ENCODE results near the gene ARL15. TPM values are rescaled to one million over a fixed set of nuclear protein-coding genes. Genes with fewer than 3 reads are reported as not detected.

The ARL15 gene
- polyA plus RNA-seq, 1 of the 3 experiments (the other 2 are of a cell fraction): 6.4 TPM

- TF ChIP-seq SIN3A (IDR thresholded peaks at IDR 0.05; ENCODE audit: borderline replicate concordance, low read depth, low read length) (no peak), TAF1 (IDR thresholded peaks at IDR 0.05; ENCODE audit: borderline replicate concordance, low read depth, low read length) (no peak), NRF1 (IDR thresholded peaks at IDR 0.05; ENCODE audit: low read depth, low read length) (no peak), RAD21 (IDR thresholded peaks at IDR 0.05; ENCODE audit: low read length) (no peak), REST (IDR thresholded peaks at IDR 0.05; ENCODE audit: low read depth, low read length) (peak; percentile 77; the same call in 1 of the 2 replicates), RFX5 (IDR thresholded peaks at IDR 0.05; ENCODE audit: low read length) (no peak), FOSL2 (IDR thresholded peaks at IDR 0.05; ENCODE audit: borderline replicate concordance, low read depth) (no peak), FOXJ3 (CRISPR knock-in tag; IDR thresholded peaks at IDR 0.05) (no peak)
- H3K9me3 ChIP-seq: no peaks in the 10 kb centered on the region
- H3K27ac ChIP-seq (ENCODE audit: low read depth in 2 of 2, low read length in 1 of 2): peak overlapping the region in 1 of 2 experiments; percentile 22; a peak in 1 of 4 replicates
- DNase-seq: no peak
- no peaks in the 10 kb centered on the region for H3K79me2 ChIP-seq (ENCODE audit: insufficient read depth)
- no peaks in the 10 kb centered on the region for H3K4me1 ChIP-seq (ENCODE audit: control insufficient read depth in 1 of 2, insufficient read depth in 2 of 2, low read depth in 1 of 2, low read length in 1 of 2)
- H3K4me2 ChIP-seq: 0 out of 2 replicates have a peak overlapping the region, but pooled peaks have one; percentile 8
- CTCF ChIA-PET: no interaction called here
- no peaks in the 10 kb centered on the region for H4K20me1 ChIP-seq (ENCODE audit: insufficient read depth)
- H2AFZ ChIP-seq (ENCODE audit: low read depth): no peak overlapping the region; the same call in 1 of the 2 replicates
- no peaks in the 10 kb centered on the region for H3K27me3 ChIP-seq (ENCODE audit: insufficient read depth)
- H3K36me3 ChIP-seq (replicated peaks in 1 of 2; ENCODE audit: control insufficient read depth in 1 of 2, insufficient read depth in 2 of 2, low read length in 1 of 2): no peaks in the 10 kb centered on the region
- POLR2A ChIA-PET: no interaction called here
- WGBS (ENCODE audit: low lambda C conversion rate): 76% methylated on average over 2 of the region's 2 CpGs
- no peak overlapping the region for H3K4me3 ChIP-seq (ENCODE audit: low read depth in 2 of 2, low read length in 1 of 2)
- peaks cover 10% of the 10 kb centered on the region for H3F3A ChIP-seq (replicated peaks; ENCODE audit: insufficient read depth)
- no peak overlapping the region for H3K9ac ChIP-seq
- no peaks in the 10 kb centered on the region for H3K9me2 ChIP-seq
These were observed 386.0 kb downstream of the ARL15 start for GRCh38 chr5:53924392-53924791.

GRCh38 chr5:53923961-53924360 lies 386.4 kb downstream of the ARL15 start:
- Histone ChIP-seq H3K4me1 (ENCODE audit: control insufficient read depth in 1 of 2, insufficient read depth in 2 of 2, low read depth in 1 of 2, low read length in 1 of 2) (no peaks in the 10 kb centered on the region), H3K4me2 (0 out of 2 replicates have a peak overlapping the region, but pooled peaks have one; percentile 8), H3K27me3 (ENCODE audit: insufficient read depth) (no peaks in the 10 kb centered on the region), H3F3A (replicated peaks; ENCODE audit: insufficient read depth) (peaks cover 10% of the 10 kb centered on the region), H3K27ac (ENCODE audit: low read depth in 2 of 2, low read length in 1 of 2) (peak overlapping the region in 1 of 2 experiments; percentile 22; a peak in 1 of 4 replicates), H2AFZ (ENCODE audit: low read depth) (no peak overlapping the region), H3K4me3 (ENCODE audit: low read depth in 2 of 2, low read length in 1 of 2) (no peak overlapping the region), H3K36me3 (replicated peaks in 1 of 2; ENCODE audit: control insufficient read depth in 1 of 2, insufficient read depth in 2 of 2, low read length in 1 of 2) (no peaks in the 10 kb centered on the region), H3K9me3 (no peaks in the 10 kb centered on the region), H3K79me2 (ENCODE audit: insufficient read depth) (no peaks in the 10 kb centered on the region), H4K20me1 (ENCODE audit: insufficient read depth) (no peaks in the 10 kb centered on the region), H3K9me2 (no peaks in the 10 kb centered on the region), H3K9ac (no peak overlapping the region)
- 77% methylated on average over 6 of the region's 6 CpGs for WGBS (ENCODE audit: low lambda C conversion rate)
- ChIA-PET CTCF (no interaction called here), POLR2A (no interaction called here)
- DNase-seq: no peak
- TF ChIP-seq JUND (IDR thresholded peaks at IDR 0.05) (no peak), RFX5 (IDR thresholded peaks at IDR 0.05; ENCODE audit: low read length) (no peak), EP300 (IDR thresholded peaks at IDR 0.05; ENCODE audit: borderline replicate concordance in 1 of 2, low read depth in 1 of 2, low read length in 1 of 2) (no peak), USF2 (IDR thresholded peaks at IDR 0.05; ENCODE audit: borderline replicate concordance, low read depth, low read length) (no peak), CTCF (IDR thresholded peaks at IDR 0.05) (no peak), RCOR1 (IDR thresholded peaks at IDR 0.05; ENCODE audit: low read length) (no peak), TCF12 (IDR thresholded peaks at IDR 0.05) (no peak), GABPA (IDR thresholded peaks at IDR 0.05; ENCODE audit: low read depth) (no peak), POLR2AphosphoS5 (IDR thresholded peaks at IDR 0.05; ENCODE audit: low read depth, low read length) (no peak), YY1 (IDR thresholded peaks at IDR 0.05; ENCODE audit: low read depth) (no peak), CHD2 (IDR thresholded peaks at IDR 0.05; ENCODE audit: low read length, partially characterized antibody) (no peak)

Data from SK-N-SH (cell line).